ENCODE data around the gene ZDHHC17. TPM values are rescaled to one million over a fixed set of nuclear protein-coding genes. Genes with fewer than 3 reads are reported as not detected.

ZDHHC17 gene
- total RNA-seq, 2 experiments from 2014 or later: 36.4 to 42.6 TPM

- no peak overlapping the region for H3K4me3 ChIP-seq (ENCODE audit: low read length)
- intact Hi-C loops (cut with DNase I, micrococcal nuclease): no loop called here
- ATAC-seq (ENCODE audit: poor library complexity): no peak
- H3K9me3 Mint-ChIP-seq: no peaks in the 10 kb centered on the region
- no peak overlapping the region for H3K27ac Mint-ChIP-seq
- H3K27ac ChIP-seq (ENCODE audit: low read depth in 1 of 2, low read length in 2 of 2): no peak overlapping the region
- DNase-seq: no peak
- no peaks in the 10 kb centered on the region for H3K4me1 Mint-ChIP-seq (ENCODE audit: low read depth)
- H3K9me3 ChIP-seq (ENCODE audit: control insufficient read depth in 1 of 2, insufficient read depth in 1 of 2, low read length in 2 of 2): peaks cover 5 to 6% of the 10 kb centered on the region in 2 experiments
- no peak overlapping the region for H3K4me3 Mint-ChIP-seq
- no peaks in the 10 kb centered on the region for H3K27me3 Mint-ChIP-seq
- no peaks in the 10 kb centered on the region for H3K27me3 ChIP-seq (ENCODE audit: control insufficient read depth in 1 of 2, insufficient read depth in 2 of 2, low read length in 2 of 2)
- CTCF ChIA-PET: no interaction called here
- H3K36me3 Mint-ChIP-seq (ENCODE audit: low read depth): peaks cover 82% of the 10 kb centered on the region
- peaks cover 39% of the 10 kb centered on the region for H3K36me3 ChIP-seq (ENCODE audit: insufficient read depth, low read length)
- H3K4me1 ChIP-seq (ENCODE audit: insufficient read depth, low read length): no peaks in the 10 kb centered on the region
- TF ChIP-seq CTCF (IDR thresholded peaks at IDR 0.05): no peak
- POLR2A ChIA-PET: interaction anchor here (0.6 kb wide), 1 partner anchor 229 kb away, joined by 3 read pairs; no protein-coding TSS in a partner anchor
Observed at GRCh38 chr12:76830436-76830835, 66.5 kb downstream of the ZDHHC17 start.

GRCh38 chr12:76836633-76837032 lies 72.7 kb downstream of the ZDHHC17 start:
- no peak overlapping the region for H3K4me3 ChIP-seq (ENCODE audit: low read length)
- peaks cover 43% of the 10 kb centered on the region for H3K36me3 Mint-ChIP-seq (ENCODE audit: low read depth)
- no peaks in the 10 kb centered on the region for H3K9me3 Mint-ChIP-seq
- TF ChIP-seq CTCF (IDR thresholded peaks at IDR 0.05): no peak
- ChIA-PET CTCF (no interaction called here), POLR2A (no interaction called here)
- no peaks in the 10 kb centered on the region for H3K27me3 Mint-ChIP-seq
- no peaks in the 10 kb centered on the region for H3K4me1 ChIP-seq (ENCODE audit: insufficient read depth, low read length)
- H3K27ac Mint-ChIP-seq: no peak overlapping the region
- intact Hi-C loops (cut with DNase I, micrococcal nuclease): no loop called here
- DNase-seq (no peak), ATAC-seq (ENCODE audit: poor library complexity) (no peak)
- H3K36me3 ChIP-seq (ENCODE audit: insufficient read depth, low read length): peaks cover 16% of the 10 kb centered on the region
- H3K9me3 ChIP-seq (ENCODE audit: control insufficient read depth in 1 of 2, insufficient read depth in 1 of 2, low read length in 2 of 2): peaks cover 1 to 5% of the 10 kb centered on the region in 2 experiments
- no peaks in the 10 kb centered on the region for H3K27me3 ChIP-seq (ENCODE audit: control insufficient read depth in 1 of 2, insufficient read depth in 2 of 2, low read length in 2 of 2)
- H3K4me3 Mint-ChIP-seq: no peak overlapping the region
- no peaks in the 10 kb centered on the region for H3K4me1 Mint-ChIP-seq (ENCODE audit: low read depth)
- no peak overlapping the region for H3K27ac ChIP-seq (ENCODE audit: low read depth in 1 of 2, low read length in 2 of 2)

GRCh38 chr12:76847260-76847659 lies 83.3 kb downstream of the ZDHHC17 start:
- Histone ChIP-seq H3K36me3 (ENCODE audit: insufficient read depth, low read length) (peaks cover 53% of the 10 kb centered on the region), H3K9me3 (ENCODE audit: control insufficient read depth in 1 of 2, insufficient read depth in 1 of 2, low read length in 2 of 2) (no peaks in the 10 kb centered on the region), H3K27me3 (ENCODE audit: control insufficient read depth in 1 of 2, insufficient read depth in 2 of 2, low read length in 2 of 2) (no peaks in the 10 kb centered on the region), H3K4me1 (ENCODE audit: insufficient read depth, low read length) (no peaks in the 10 kb centered on the region), H3K27ac (ENCODE audit: low read depth in 1 of 2, low read length in 2 of 2) (no peak overlapping the region), H3K4me3 (ENCODE audit: low read length) (no peak overlapping the region)
- H3K27ac Mint-ChIP-seq: no peak overlapping the region
- intact Hi-C loops (cut with DNase I, micrococcal nuclease): no loop called here
- ChIA-PET CTCF (interaction anchor here (0.6 kb wide), 1 partner anchor 108 kb away, joined by 3 read pairs; no protein-coding TSS in a partner anchor), POLR2A (no interaction called here)
- peaks cover 76% of the 10 kb centered on the region for H3K36me3 Mint-ChIP-seq (ENCODE audit: low read depth)
- no peaks in the 10 kb centered on the region for H3K9me3 Mint-ChIP-seq
- H3K27me3 Mint-ChIP-seq: no peaks in the 10 kb centered on the region
- H3K4me1 Mint-ChIP-seq (ENCODE audit: low read depth): no peaks in the 10 kb centered on the region
- DNase-seq: no peak
- H3K4me3 Mint-ChIP-seq: no peak overlapping the region
- TF ChIP-seq CTCF (IDR thresholded peaks at IDR 0.05): no peak
- no peak for ATAC-seq (ENCODE audit: poor library complexity)

Data from CD4-positive, alpha-beta T cell (primary cell).